HG03196 (cell line): ENCODE results near the gene POLDIP3.
A peak's percentile ranks its signal among the peaks of the same experiment; 100 is the strongest.
"Not testable (repeated sequence)": the region's sequence is repeated elsewhere in the genome, so short reads cannot be mapped to it uniquely, and the experiment has no call there.

Source experiments
- ATAC-seq: cut with Tn5 transposase; IDR thresholded peaks from one replicate; pipeline ENCODE4 v1.9.1; 2021; ENCODE audit not compliant: unreplicated experiment

Gene POLDIP3

DNA sequence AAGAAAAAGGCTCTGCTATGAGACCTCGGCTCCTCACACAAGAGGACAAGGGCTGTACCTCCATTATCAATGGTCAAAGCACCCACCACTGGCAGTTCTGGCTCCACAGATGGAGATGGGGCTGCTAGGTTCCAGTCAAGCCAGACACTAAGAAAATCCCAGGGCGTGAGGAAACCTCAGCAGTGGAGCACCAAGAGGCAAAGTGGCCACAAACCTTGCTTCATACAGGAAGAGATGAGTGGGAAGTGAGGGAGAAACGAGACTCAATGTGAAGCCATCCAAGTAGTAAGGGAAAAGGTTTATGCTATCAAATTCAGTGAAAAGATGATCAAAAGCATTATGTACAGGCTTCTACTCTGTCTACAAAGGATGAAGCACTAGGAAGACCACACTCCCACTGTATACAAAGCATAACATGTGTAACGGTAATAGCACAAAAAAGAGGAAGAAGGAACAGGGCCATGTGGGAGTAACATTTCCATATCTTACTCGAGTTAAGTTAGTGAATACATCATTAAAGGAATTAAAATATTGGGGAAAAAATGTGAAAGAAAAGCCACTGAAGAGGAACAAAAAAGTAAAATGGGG, 27.0 kb downstream of the POLDIP3 start:
- no peak for ATAC-seq

DNA sequence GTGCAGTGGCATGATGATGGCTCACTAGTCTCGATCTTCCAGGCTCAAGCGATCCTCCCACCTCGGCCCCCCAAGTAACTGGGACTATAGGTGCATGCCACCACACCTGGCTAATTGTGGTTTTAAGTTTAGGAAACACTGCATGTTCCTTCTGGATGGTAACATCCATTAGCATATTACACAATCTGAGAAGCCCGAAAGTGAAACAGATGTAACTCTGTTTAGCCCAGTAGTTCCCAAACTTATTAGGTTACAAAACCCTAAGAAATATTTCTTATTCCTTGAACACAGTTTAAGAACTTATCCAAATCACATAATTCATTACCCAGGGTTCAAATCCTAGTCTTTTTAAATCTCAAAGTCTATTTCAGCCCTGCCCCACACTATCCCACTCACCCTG, 28.3 kb downstream of the POLDIP3 start:
- no peak for ATAC-seq

DNA sequence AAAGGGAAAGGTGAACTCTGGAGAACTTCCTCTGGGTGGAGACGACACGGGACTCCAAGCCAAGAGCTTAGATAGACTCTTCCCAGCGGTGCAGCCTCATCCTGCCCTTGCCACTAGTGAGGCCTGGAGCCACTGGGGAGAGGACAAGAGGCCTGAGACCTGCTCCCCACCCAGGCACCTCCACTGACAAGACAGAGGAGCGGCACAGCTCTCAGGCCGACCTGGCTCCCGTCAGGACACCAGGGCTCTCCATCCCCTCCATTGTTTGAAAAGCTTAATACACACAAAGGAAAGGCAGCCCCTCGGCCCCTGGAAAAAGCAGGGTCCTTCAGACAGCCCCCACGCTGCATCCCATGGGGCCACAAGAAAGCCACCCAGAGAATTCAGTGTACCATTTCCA, 29.6 kb downstream of the POLDIP3 start:
- ATAC-seq: no peak

DNA sequence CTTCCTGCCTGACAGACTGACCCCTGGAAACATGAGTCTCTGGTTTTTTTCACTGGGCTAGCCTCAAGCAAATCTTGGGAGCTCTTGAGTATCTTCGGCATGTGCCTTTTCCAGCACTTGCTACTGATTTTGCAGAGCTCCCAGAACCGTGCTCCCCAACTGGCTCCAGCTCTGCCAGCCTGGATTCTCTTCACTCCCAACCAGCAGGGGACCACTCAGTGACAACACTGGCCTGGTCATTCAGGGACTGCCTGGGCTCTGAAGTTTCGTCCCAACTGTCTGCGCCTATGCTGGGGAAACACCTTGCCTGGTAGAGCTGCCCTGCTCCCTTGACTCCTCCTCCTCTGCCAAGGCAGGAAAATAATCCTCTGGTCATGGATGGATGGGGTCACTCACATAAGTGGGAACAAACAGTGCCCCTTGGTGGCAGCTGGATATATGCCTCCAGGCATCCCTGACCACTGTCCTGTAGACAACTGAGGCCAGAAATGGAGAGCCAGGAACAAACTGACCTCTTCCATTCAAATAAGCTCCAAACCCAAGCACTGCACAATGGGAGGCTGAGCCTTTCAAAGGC, 30.2 kb downstream of the POLDIP3 start:
- ATAC-seq: no peak

DNA sequence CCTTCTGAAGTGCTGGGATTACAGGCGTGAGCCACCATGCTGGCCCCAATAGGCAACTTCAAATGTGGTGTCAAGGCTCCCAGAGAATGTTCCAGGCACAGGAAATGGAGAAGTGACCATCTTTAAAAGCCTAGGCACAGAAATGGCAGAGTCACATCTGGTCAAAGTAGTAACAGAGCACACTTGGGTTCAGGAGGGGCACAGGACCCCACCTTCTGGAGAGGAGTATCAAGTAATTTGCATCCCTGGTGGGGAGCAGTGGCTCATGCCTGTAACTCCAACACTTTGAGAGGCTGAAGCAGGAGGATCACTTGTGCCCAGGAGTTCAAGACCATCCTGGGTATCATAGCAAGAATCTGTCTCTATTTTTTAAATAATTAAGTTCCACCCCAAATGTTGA, 31.7 kb downstream of the POLDIP3 start:
- ATAC-seq: no peak

DNA sequence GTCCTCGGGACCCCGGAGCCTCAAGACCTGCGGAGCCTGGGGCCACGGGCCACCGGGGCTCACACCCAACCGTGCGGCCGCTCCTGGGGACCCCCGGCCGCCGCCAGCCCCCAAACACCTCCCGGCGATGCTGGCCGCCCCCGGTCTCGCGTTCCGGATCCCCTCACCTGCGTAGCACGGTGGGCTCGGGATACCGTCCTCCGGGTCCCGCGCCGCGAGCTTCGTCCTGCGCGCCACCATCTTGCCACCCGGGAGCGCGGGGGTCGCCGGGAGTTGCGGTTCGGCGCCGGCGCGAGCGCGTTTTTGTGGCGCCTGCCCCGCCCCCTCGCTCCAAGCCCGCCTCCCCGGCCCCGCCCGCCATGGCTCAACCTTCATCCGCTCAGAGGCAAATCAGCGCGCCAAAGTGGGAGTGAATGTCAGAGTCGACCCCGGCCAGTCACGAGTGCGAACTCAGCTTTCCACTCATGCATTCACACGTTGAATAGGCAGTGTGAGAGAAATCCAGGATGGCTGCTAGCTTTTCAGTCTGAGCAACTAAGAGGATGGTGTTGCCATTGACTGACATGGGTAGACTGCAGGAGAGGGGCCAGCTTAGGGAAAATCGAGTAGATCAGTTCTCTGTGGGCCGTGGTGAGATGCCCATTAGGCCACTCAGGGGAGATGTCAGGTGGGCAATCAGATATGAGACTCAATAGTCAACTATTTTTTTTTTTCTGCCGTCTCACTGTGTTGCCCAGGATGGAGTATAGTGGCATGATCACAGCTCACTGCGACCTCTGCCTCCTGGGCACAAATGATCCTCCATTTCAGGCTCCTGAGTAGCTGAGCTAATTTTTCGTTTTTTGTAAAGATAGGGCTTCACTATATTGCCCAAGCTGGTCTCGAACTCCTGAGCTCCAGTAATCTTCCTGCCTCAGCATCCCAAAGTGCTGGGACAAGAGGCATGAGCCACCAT, 32.6 kb downstream of the POLDIP3 start:
- ATAC-seq: peak; percentile 51

DNA sequence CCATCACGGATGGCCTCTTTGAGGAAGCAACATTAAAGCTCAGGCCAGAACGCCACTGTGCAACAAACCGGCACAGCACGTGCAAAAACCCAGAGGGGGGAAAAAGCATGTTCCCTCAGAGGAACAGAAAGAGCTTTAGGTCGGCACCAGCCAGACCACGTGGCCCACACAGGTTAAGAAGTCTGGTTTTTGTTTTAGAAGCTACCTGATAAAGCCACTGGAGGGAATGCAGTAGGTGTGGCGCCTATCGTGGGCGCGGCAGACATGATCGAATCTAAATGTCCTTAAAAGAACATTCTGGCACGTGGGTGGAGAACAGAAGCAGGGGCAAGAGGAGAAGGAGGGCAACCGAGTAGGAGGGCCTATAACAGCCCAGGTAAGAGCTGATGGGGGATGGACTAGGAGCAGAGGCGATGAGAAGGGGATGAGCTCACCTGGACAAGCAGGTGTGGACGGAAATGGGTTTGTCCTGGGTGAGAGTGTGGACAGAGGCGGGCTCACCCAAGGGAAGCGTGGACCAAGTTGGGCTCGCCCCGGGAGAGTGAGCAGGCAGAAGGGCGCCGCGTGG, 33.4 kb downstream of the POLDIP3 start:
- not testable (repeated sequence) for ATAC-seq

DNA sequence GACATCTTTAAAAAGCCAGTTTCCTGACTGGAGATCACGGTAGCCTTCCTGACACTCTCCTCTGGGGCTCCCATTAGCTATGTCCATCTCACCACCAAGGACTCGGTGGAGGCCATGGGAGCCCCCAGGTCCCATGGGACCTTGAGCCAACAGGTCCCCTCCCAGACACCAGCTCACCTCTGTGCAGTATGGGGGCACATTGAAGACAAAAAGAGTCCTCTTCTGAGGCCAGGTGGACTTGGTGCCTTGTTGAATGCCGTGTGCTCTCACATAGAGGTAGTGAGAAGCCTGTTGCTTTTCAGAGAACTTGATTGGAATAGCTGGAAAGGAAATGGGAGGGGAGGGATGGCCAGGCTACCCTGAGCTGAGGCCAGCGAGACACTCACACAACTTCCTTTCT, 34.6 kb downstream of the POLDIP3 start:
- not testable (repeated sequence) for ATAC-seq

DNA sequence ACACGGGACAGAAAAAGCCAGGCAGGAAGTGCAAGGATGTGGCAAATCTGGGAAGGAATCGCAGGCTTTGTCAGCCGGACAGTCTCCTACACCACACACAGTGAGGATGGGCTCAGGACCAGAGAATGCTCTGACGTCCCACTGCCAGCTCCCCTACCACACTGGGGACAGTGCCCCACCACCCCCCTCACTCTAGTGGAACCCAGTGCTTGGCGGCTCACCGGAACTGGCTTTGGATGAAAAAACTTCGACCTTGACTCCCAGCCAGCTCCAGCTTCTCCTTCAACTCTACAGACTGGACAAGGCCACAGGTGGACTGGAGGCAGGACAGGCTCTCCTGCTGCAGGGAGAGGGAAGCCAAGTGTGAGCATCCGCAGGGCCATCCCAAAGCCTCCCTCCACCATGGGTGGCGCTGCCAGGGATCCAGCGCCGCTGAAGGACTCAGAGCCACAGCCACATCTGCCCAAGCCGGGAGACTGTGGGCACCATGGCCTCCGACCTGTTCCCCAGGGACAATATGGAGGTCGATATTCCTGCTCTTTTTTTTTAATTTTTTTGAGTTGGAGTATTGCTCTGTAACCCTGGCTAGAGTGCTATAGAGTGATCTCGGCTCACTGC, 37.0 kb downstream of the POLDIP3 start:
- ATAC-seq: no peak

DNA sequence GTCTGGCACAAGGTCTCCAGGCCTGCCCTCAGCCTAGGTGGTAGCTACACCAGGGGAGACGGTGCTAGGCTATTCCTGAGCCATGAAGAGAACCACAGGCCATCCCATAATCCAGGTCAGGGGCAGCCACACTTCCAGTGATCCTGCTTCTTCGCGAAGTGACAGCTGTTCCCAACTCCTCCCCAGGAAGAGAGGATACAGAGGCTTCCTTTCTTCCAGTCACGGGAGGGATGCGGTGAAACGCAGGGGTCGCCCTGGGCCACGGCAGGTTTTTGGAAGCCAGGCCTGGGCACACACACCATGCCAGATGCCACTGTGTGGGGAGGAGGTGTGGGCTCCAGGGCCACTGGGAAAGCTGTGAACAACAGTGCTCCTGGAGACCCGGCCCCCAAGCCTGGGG, 37.5 kb downstream of the POLDIP3 start:
- not testable (repeated sequence) for ATAC-seq

DNA sequence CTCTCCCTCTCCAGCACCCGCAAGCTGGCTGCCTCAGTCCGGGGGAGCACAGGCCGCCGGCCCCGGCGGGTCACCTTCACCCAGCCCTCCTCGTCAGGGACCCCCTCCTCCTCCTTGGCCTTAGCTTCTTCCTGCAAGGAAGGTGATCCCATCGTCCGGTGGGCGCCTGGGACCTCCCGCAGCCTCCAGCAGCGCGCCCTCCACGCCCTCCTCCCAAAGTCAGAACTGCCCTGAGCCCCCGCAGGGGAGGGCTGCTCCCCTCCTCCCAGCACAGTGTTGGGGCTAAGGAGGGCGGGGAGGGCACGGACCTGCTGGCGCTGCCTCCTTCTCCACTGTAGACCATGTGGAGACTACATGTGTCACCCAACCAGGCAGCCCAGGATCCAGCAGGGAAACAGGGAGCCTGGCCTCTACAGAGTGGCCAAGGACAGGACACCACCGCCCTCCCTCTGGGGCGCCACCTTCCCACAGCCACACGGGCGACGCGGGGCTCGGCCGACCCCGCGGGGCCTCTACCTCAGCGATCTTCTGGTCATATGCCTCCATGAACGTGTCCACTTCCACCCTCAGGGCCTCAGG, 38.6 kb downstream of the POLDIP3 start:
- ATAC-seq: not testable (repeated sequence)

DNA sequence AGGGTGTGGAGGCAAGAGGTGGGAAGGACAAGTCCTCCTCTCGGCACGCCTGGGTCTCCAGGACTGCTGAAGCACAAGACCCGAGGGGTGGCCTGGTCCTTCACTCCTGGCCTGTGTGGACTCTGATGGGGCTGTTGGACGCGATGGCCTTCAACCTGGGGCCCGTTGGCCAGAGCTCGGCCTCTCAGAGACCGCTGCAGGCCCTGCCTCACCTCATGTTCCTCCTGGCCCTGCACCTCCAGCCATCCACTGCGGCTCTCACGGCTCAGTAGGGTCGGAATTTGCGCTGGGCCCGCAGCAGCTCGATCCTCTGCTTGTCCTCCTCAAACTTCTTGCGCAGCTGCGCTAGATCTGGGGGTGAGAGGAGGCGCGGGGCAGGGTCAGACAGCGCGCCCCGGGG, 40.2 kb downstream of the POLDIP3 start:
- not testable (repeated sequence) for ATAC-seq

DNA sequence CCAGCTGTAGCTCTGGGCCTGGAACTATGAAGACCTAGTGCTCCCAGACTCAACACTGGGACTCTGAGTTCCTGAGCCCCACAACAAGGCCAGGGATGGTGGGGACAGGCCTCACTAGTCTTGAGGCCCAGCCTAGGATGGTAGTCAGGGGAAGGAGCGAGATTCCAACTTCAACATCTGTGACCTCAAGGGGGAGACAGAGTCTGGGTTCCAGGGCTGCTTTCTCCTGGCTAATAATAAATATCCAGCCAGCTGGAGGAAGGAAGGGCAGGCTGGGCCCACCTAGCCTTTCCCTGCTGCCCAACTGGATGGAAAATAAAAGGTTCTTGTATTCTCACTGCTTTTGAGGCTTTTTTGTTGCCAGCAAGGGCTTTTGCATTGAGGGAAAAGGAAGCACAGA, 40.6 kb downstream of the POLDIP3 start:
- not testable (repeated sequence) for ATAC-seq

DNA sequence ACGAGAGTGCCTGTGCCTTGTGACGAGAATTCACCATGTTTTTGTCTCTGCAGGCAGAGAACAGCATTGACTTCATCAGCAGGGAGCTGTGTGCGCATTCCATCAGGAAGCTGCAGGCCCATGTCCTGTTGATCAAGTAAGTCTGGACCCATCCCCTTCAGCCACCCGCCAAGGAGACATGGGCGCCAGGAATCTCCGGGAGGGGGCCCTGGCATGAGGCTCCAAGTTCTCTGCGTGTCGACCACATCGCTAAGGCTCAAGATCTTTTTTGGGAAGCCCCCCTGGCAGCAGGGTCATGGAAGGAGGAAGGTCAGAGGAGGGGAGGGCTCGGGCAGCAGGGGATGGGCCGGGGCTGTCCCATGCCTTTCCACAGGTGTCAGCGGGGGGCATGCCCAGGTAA, 43.6 kb downstream of the POLDIP3 start:
- ATAC-seq: not testable (repeated sequence)

DNA sequence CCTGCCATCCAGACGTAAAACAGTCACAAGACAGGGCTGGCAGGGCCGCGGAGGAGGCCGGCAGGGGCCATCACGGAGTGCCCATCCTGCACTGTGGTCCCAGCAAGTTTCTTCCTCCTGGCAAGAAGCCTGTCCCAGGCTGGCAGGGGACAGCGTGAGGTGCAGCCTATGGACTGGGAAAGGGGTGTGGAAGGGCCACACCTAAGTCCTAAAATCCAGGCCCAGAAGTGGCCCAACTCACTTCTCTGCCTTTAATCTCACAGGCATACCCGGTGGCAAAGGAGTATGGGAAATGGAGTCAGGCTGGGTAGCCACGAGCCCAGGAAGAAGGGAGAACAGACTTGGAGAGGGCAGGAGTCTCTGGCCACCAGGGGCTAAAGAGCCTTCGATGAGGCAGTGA, 44.1 kb downstream of the POLDIP3 start:
- ATAC-seq: not testable (repeated sequence)

DNA sequence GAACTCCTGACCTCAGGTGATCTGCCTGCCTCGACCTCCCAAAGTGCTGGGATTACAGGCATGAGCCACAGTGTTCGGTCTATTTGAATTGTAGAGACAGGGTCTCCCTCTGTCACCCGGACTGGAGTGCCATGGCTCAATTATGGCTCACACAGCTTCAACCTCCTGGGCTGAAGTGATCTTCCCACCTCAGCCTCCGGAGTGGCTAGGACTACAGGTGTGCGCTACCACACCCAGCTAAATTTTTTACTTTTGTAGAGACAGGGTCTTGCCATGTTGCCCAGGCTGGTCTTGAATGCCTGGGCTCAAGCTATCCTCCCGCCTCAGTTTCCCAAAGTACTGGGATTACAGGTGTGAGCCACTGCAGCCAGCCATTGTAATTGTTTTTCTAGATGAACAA, 46.7 kb downstream of the POLDIP3 start:
- not testable (repeated sequence) for ATAC-seq

DNA sequence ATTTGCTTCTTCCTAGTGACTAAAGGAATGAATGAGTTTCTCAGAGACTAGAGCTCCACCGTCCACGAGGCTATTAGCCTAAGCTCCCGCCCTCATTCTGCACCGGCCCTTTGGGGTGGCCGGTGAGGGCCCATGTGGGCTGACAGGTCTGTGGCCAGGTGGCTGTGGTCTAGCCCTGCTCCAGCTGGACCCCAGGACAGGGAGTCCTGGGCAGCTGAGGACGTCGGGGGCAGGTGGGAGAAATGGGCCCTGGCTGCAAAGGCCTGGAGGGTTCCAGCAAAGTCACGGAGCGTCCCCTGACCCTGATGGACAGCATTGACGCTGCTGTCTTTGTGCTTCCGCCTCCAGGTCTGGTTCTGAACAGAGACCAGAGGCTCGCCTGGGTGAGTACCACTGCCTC, 48.7 kb downstream of the POLDIP3 start:
- no peak for ATAC-seq

DNA sequence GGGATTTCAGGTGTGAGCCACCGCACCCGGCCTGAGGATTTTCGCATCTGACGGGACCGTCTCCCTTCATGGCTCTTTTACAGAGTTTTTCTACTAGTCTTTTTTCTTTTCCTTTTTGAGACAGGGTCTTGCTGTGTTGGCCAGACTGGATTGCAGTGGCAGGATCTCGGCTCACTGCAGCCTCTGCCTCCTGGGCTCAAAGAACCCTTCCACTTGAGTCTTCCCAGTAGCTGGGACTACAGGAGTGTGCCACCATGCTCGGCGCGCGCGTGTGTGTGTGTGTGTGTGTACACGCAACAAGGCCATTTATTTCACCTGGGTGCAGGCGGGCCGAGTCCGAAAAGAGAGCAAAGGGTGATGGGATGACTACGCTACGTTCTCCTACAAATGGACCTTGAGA, 50.0 kb downstream of the POLDIP3 start:
- ATAC-seq: no peak

DNA sequence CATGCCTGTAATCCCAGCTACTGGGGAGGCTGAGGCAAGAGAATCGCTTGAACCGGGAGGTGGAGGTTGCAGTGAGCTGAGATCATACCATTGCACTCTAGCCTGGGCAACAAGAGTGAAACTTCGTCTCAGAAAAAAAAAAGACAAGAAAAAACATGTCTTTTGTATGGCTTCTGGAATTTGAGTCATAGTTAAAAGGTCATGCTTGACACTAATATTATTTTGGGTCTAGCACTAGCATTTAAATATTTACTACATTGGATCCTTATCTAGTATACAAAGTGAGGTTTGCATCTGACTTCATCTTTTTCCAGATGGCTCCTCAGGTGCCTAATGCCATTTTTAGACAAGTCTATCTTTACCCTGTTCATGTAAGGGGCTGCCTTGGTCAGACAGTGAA, 50.7 kb downstream of the POLDIP3 start:
- ATAC-seq: not testable (repeated sequence)

DNA sequence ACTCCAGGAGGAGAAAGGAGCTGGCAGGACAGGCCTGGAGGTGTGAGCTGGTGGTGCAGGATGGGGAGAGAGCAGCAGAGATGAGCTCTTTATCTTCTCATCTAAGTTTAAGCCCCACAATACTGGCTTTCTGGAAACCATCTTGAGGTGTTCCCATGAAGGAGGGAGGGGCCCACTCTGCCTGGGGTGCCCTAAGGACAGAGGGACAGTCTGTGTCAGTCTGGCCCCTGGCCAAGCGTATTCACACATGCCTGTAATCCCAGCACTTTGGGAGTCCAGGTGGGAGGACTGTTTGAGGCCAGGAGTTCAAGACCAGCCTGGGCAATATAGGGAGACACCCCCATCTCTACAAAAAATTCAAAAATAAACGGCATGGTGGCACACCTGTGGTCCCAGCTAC, 52.0 kb downstream of the POLDIP3 start:
- no peak for ATAC-seq

DNA sequence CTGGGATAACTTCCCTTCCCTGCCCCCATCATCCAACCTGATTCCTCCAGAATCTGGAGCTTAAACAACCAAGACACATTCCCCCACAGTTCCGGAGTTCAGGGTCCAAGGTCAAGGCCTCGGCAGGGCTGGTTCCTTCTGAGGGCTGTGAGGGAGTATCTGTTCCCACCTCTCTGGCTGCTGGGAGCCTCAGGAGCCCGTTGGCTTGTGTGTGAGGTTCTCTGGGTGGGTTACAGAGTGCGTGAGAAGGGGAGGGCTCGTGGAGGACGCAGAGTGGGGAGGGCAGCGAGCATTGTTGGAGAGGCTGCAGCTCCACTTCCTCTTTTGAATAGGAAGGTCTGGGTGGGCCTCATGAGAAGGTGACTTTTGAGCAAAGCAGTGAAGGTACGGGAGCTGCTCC, 52.4 kb downstream of the POLDIP3 start:
- no peak for ATAC-seq
